Measurements from ENCODE around the gene CLDN20.

- no peak for TF ChIP-seq NRF1 (IDR thresholded peaks at IDR 0.05; ENCODE audit: low read depth, low read length)
- TF ChIP-seq SP1 (IDR thresholded peaks at IDR 0.05; ENCODE audit: low read depth, low read length), result no peak
- no peak for TF ChIP-seq EZH2 (IDR thresholded peaks at IDR 0.05; ENCODE audit: low read depth, low read length, severe bottlenecking)
- TF ChIP-seq, protein P1, sequence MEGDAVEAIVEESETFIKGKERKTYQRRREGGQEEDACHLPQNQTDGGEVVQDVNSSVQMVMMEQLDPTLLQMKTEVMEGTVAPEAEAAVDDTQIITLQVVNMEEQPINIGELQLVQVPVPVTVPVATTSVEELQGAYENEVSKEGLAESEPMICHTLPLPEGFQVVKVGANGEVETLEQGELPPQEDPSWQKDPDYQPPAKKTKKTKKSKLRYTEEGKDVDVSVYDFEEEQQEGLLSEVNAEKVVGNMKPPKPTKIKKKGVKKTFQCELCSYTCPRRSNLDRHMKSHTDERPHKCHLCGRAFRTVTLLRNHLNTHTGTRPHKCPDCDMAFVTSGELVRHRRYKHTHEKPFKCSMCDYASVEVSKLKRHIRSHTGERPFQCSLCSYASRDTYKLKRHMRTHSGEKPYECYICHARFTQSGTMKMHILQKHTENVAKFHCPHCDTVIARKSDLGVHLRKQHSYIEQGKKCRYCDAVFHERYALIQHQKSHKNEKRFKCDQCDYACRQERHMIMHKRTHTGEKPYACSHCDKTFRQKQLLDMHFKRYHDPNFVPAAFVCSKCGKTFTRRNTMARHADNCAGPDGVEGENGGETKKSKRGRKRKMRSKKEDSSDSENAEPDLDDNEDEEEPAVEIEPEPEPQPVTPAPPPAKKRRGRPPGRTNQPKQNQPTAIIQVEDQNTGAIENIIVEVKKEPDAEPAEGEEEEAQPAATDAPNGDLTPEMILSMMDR (IDR thresholded peaks at IDR 0.05; ENCODE audit: control extremely low read depth in 1 of 3, insufficient read depth in 1 of 3, low read depth in 1 of 3, low read length in 3 of 3), result no peak
- TF ChIP-seq EP300 (IDR thresholded peaks at IDR 0.05; ENCODE audit: borderline replicate concordance in 1 of 2, low read depth in 2 of 2, low read length in 2 of 2), result no peak
- TF ChIP-seq TEAD4 (IDR thresholded peaks at IDR 0.05; ENCODE audit: low read depth, low read length), result no peak
- TF ChIP-seq ASH2L (IDR thresholded peaks at IDR 0.05; ENCODE audit: low read length), result no peak
- no peak for TF ChIP-seq FOSL1 (IDR thresholded peaks at IDR 0.05; ENCODE audit: insufficient read depth, low read depth, low read length)
- no peak for TF ChIP-seq CBX5 (IDR thresholded peaks at IDR 0.05; ENCODE audit: low read depth, low read length)
- TF ChIP-seq CEBPB (IDR thresholded peaks at IDR 0.05; ENCODE audit: low read depth, low read length), result no peak
Measured at GRCh38 chr6:155245193-155245592, 18.6 kb upstream of the CLDN20 start.

Measured in H1 (cell line).